Subcutaneous abdominal adipose tissue (tissue), 5 donors: Measurements from ENCODE around the gene C1orf53.

ENCODE experiments used
- H3K27ac ChIP-seq: one replicate; pipeline ENCODE4 v1.7.0; 2013; ENCODE audit warnings: low read depth, mild to moderate bottlenecking, inconsistent platforms, low read length, moderate library complexity
- H3K27me3 ChIP-seq, 5 donors: one replicate each; pipeline ENCODE4 v1.7.0; 2013; ENCODE audit warnings: low read length in 5 of 5, inconsistent platforms in 1 of 5; ENCODE audit not compliant: control insufficient read depth in 5 of 5, insufficient read depth in 4 of 5
- H3K36me3 ChIP-seq, 5 donors: one replicate each; pipeline ENCODE4 v1.7.0; 2013; ENCODE audit warnings: low read length in 5 of 5; ENCODE audit not compliant: control insufficient read depth in 5 of 5, insufficient read depth in 5 of 5
- H3K4me1 ChIP-seq, 5 donors: one replicate each; pipeline ENCODE4 v1.7.0; 2013; ENCODE audit warnings: low read length in 5 of 5, mild to moderate bottlenecking in 3 of 5, moderate library complexity in 1 of 5; ENCODE audit not compliant: control insufficient read depth in 5 of 5, insufficient read depth in 5 of 5
- H3K4me3 ChIP-seq, 5 donors: one replicate each; pipeline ENCODE4 v1.7.0; 2013; ENCODE audit warnings: low read length in 5 of 5, low read depth in 1 of 5
- H3K9ac ChIP-seq, 5 donors: one replicate each; pipeline ENCODE4 v1.7.0; 2013; ENCODE audit warnings: low read length in 5 of 5, mild to moderate bottlenecking in 4 of 5, moderate library complexity in 3 of 5
- H3K9me3 ChIP-seq, 5 donors: one replicate each; pipeline ENCODE4 v1.7.0; 2013; ENCODE audit warnings: low read length in 5 of 5; ENCODE audit not compliant: control insufficient read depth in 5 of 5
- donor health status: healthy.
- donor health status: healthy.
- donor health status: healthy.
- donor health status: healthy.
- donor health status: healthy.

The C1orf53 gene

GRCh38 chr1:197954718-197955418, 52.4 kb downstream of the C1orf53 start:
- Histone ChIP-seq H3K4me3 (no peak overlapping the region), H3K4me1 (no peaks in the 10 kb centered on the region), H3K27me3 (no peaks in the 10 kb centered on the region), H3K27ac (no peak overlapping the region), H3K36me3 (no peaks in the 10 kb centered on the region), H3K9ac (no peak overlapping the region), H3K9me3 (no peaks in the 10 kb centered on the region)

GRCh38 chr1:197955486-197956394, 53.3 kb downstream of the C1orf53 start:
- no peaks in the 10 kb centered on the region for H3K27me3 ChIP-seq
- H3K36me3 ChIP-seq = no peaks in the 10 kb centered on the region
- no peak overlapping the region for H3K9ac ChIP-seq
- H3K9me3 ChIP-seq = no peaks in the 10 kb centered on the region
- no peak overlapping the region for H3K27ac ChIP-seq
- H3K4me1 ChIP-seq = no peaks in the 10 kb centered on the region
- no peak overlapping the region for H3K4me3 ChIP-seq
